ENCODE results near the gene NXPH4. TPM values are rescaled to one million over a fixed set of nuclear protein-coding genes. Genes with fewer than 3 reads are reported as not detected.
A peak's percentile ranks its signal among the peaks of the same experiment; 100 is the strongest.

Gene NXPH4
- total and polyA plus RNA-seq, 10 of the 15 experiments (the other 5 are each of a cell fraction or from before 2014, with no cell fraction given), result 0.03 to 0.26 TPM; not detected in 8

- TF ChIP-seq PBX3 (IDR thresholded peaks at IDR 0.05; ENCODE audit: insufficient replicate concordance, low read depth, low read length), result peak; percentile 48
- TF ChIP-seq CHD1 (IDR thresholded peaks at IDR 0.05; ENCODE audit: low read depth, low read length), result no peak
- peak; percentile 100 for TF ChIP-seq SMARCA5 (IDR thresholded peaks at IDR 0.05)
- peak; percentile 63; the same call in 1 of the 2 replicates for TF ChIP-seq RFX5 (IDR thresholded peaks at IDR 0.05; ENCODE audit: low read depth, low read length)
- peak; percentile 52; the same call in 1 of the 2 replicates for TF ChIP-seq DPF2 (IDR thresholded peaks at IDR 0.05)
- TF ChIP-seq POU2F2 (IDR thresholded peaks at IDR 0.05; ENCODE audit: borderline replicate concordance, low read depth, low read length), result 0 out of 3 replicates have a peak, but pooled peaks have one; percentile 56
- no peak for TF ChIP-seq ZNF384 (IDR thresholded peaks at IDR 0.05; ENCODE audit: borderline replicate concordance, low read depth, low read length)
- TF ChIP-seq RB1 (IDR thresholded peaks at IDR 0.05; ENCODE audit: borderline replicate concordance), result peak; percentile 90; the same call in 1 of the 2 replicates
- peak; percentile 91 for TF ChIP-seq SMC3 (IDR thresholded peaks at IDR 0.05; ENCODE audit: borderline replicate concordance, low read length)
- TF ChIP-seq EZH2 (IDR thresholded peaks at IDR 0.05; ENCODE audit: borderline replicate concordance, control insufficient read depth, low read depth, low read length), result no peak
- 0 out of 2 replicates have a peak, but pooled peaks have one; percentile 30 for TF ChIP-seq CREM (IDR thresholded peaks at IDR 0.05; ENCODE audit: low read depth)
- TF ChIP-seq RELA (IDR thresholded peaks at IDR 0.05; ENCODE audit: borderline replicate concordance, partially characterized antibody), result peak; percentile 57
These were observed 22.4 kb downstream of the NXPH4 start (continued) for GRCh38 chr12:57238854-57239554.
